GM12878 (cell line): ENCODE data around the gene SC5D. TPM values are rescaled to one million over a fixed set of nuclear protein-coding genes. Genes with fewer than 3 reads are reported as not detected.
A peak's percentile ranks its signal among the peaks of the same experiment; 100 is the strongest.

Experiments used
- ATAC-seq: fragments of 200-7000 bp; cut with Tn5 transposase; 3 replicates; pipeline ENCODE4 v1.9.1; 2020; ENCODE audit warnings: mild to moderate bottlenecking, moderate library complexity
- BruUV-seq: library from RNA; stranded (reverse); fragments of 400-500 nt; replicated peaks from 2 replicates; lab custom pipeline; 2021; lab: Mats Ljungman, UMichigan
- CTCF ChIA-PET: fragments of 300-600 bp; sonication (Branson Sonifier 250); formaldehyde crosslinking; extraction: SDS; loops from one replicate; lab custom pipeline; 2021; ENCODE audit warnings: inconsistent platforms; lab: Yijun Ruan, JAX
- POLR2A ChIA-PET: fragments of 350-600 bp; formaldehyde crosslinking; extraction: SDS; loops from one replicate; lab custom pipeline; 2021; ENCODE audit warnings: inconsistent platforms; lab: Charles Lee
- RAD21 ChIA-PET: fragments of 300-600 bp; sonication (Branson Sonifier 250); formaldehyde crosslinking; loops from one replicate; lab custom pipeline; 2023; ENCODE audit warnings: antibody characterized with exemption; ENCODE audit not compliant: unreplicated experiment; lab: Charles Lee
- SMC1A ChIA-PET: fragments of 300-600 bp; sonication (Branson Sonifier 250); formaldehyde crosslinking; loops from one replicate; lab custom pipeline; 2023; ENCODE audit not compliant: unreplicated experiment, uncharacterized antibody; lab: Charles Lee
- DNase-seq: peaks from one replicate; pipeline ENCODE4 v3.0.0-alpha.2; 2011; ENCODE audit warnings: low read depth, low spot score
- FAIRE-seq: peaks from 3 replicates; lab custom pipeline; 2011; peaks lifted over from hg19 to GRCh38; lab: Jason Lieb, UNC
- H2AFZ ChIP-seq: 2 replicates; pipeline ENCODE4 v1.6.0; 2011; ENCODE audit warnings: low read depth, low read length, control low read depth; ENCODE audit not compliant: control insufficient read depth
- H3K27ac ChIP-seq: 2 replicates; pipeline ENCODE4 v1.5.1; 2011; ENCODE audit warnings: control low read depth; ENCODE audit not compliant: control insufficient read depth, insufficient read depth
- H3K27me3 ChIP-seq, 2 experiments: replicated peaks in 1 of 2; 2 replicates each; pipeline versions ENCODE4 v1.6.0 to v1.6.1; 2011; ENCODE audit warnings: low read length in 1 of 2; ENCODE audit not compliant: control insufficient read depth in 2 of 2, insufficient read depth in 2 of 2
- H3K36me3 ChIP-seq, 2 experiments: 2 replicates each; pipeline ENCODE4 v1.5.1; 2011; ENCODE audit warnings: low read length in 1 of 2; ENCODE audit not compliant: control insufficient read depth in 2 of 2, insufficient read depth in 2 of 2
- H3K4me1 ChIP-seq: 2 replicates; pipeline ENCODE4 v1.6.1; 2011; ENCODE audit warnings: mild to moderate bottlenecking, low read length, moderate library complexity, mixed read lengths; ENCODE audit not compliant: control insufficient read depth, insufficient read depth
- H3K4me2 ChIP-seq: 2 replicates; pipeline ENCODE4 v1.6.0; 2011; ENCODE audit warnings: control low read depth; ENCODE audit not compliant: control insufficient read depth, insufficient read depth
- H3K4me3 ChIP-seq: fragments of 200-600 bp; sonication (generic); 2 replicates; pipeline ENCODE4 v1.5.1; 2016
- H3K79me2 ChIP-seq: 2 replicates; pipeline ENCODE4 v1.6.0; 2011; ENCODE audit warnings: low read length; ENCODE audit not compliant: control insufficient read depth, insufficient read depth
- H3K9ac ChIP-seq: 2 replicates; pipeline ENCODE4 v1.8.0; 2011; ENCODE audit warnings: low read length, control low read depth, mixed read lengths; ENCODE audit not compliant: control insufficient read depth, insufficient read depth
- H3K9me3 ChIP-seq: replicated peaks from 3 replicates; pipeline ENCODE4 v1.5.1; 2011; ENCODE audit warnings: mild to moderate bottlenecking, low read length; ENCODE audit not compliant: control insufficient read depth, insufficient read depth
- H4K20me1 ChIP-seq: 2 replicates; pipeline ENCODE4 v1.6.0; 2011; ENCODE audit not compliant: control insufficient read depth, insufficient read depth
- BACH1 ChIP-seq: fragments of 450-650 bp; IDR thresholded peaks from 2 replicates; pipeline ENCODE4 v1.6.1; 2017; ENCODE audit warnings: mild to moderate bottlenecking, borderline replicate concordance
- BMI1 ChIP-seq: fragments of 450-650 bp; IDR thresholded peaks from 2 replicates; pipeline ENCODE4 v1.6.1; 2016; ENCODE audit warnings: mild to moderate bottlenecking, moderate library complexity, borderline replicate concordance
- CBX3 ChIP-seq: fragments of 200-600 bp; sonication (generic); IDR thresholded peaks from 2 replicates; pipeline ENCODE4 v1.6.1; 2016; ENCODE audit warnings: low read depth, borderline replicate concordance
- EP300 ChIP-seq, 2 experiments: fragments of 150-350 bp in 1 of 2; IDR thresholded peaks; 2 replicates each; pipeline ENCODE4 v1.6.1; 2011 to 2012; ENCODE audit warnings: low read depth in 2 of 2, low read length in 2 of 2, borderline replicate concordance in 1 of 2, improper control_type of control experiment in 1 of 2, inconsistent platforms in 1 of 2; ENCODE audit not compliant: control insufficient read depth in 1 of 2
- MEF2B ChIP-seq: fragments of 450-650 bp; IDR thresholded peaks from 2 replicates; pipeline ENCODE4 v1.6.1; 2018; ENCODE audit warnings: mild to moderate bottlenecking, moderate library complexity; ENCODE audit not compliant: partially characterized antibody, poor library complexity, severe bottlenecking
- MTA3 ChIP-seq: IDR thresholded peaks from 2 replicates; pipeline ENCODE4 v1.6.1; 2012; ENCODE audit warnings: low read length, inconsistent platforms, borderline replicate concordance
- NFXL1 ChIP-seq: fragments of 450-650 bp; IDR thresholded peaks from 2 replicates; pipeline ENCODE4 v1.6.1; 2017; ENCODE audit warnings: antibody characterized with exemption, mild to moderate bottlenecking, borderline replicate concordance
- NR2C2 ChIP-seq: IDR thresholded peaks from 2 replicates; pipeline ENCODE4 v1.6.1; 2011; ENCODE audit warnings: borderline replicate concordance, low read depth; ENCODE audit not compliant: control insufficient read depth, insufficient read length
- PAX8 ChIP-seq: fragments of 450-650 bp; IDR thresholded peaks from 2 replicates; pipeline ENCODE4 v1.6.1; 2017; ENCODE audit warnings: mild to moderate bottlenecking, moderate library complexity
- POU2F2 ChIP-seq: IDR thresholded peaks from 3 replicates; pipeline ENCODE4 v1.6.1; 2011; ENCODE audit warnings: low read depth, mild to moderate bottlenecking, low read length, borderline replicate concordance
- RB1 ChIP-seq: fragments of 450-650 bp; formaldehyde crosslinking; IDR thresholded peaks from 2 replicates; pipeline ENCODE4 v1.6.1; 2017; ENCODE audit warnings: mild to moderate bottlenecking, borderline replicate concordance
- RCOR1 ChIP-seq: conservative IDR thresholded peaks from 2 replicates; pipeline ENCODE4 v1.6.1; 2012; ENCODE audit warnings: low read depth, low read length, improper control_type of control experiment
- WGBS: methylation state at CpG from one replicate; pipeline ENCODE4 v1.1.6; 2016; ENCODE audit warnings: low lambda C conversion rate; ENCODE audit not compliant: insufficient replicate concordance, insufficient coverage; ENCODE audit errors: missing lambda C conversion rate; 5-methylcytosine and 5-hydroxymethylcytosine counted together
- in situ Hi-C: fragments of 300-500 bp; cut with MboI; formaldehyde crosslinking; loops from 9 replicates; pipeline ENCODE4 v1.14.3; 2018; ENCODE audit warnings: mixed read lengths
- intact Hi-C: fragments of 100-400 bp; cut with micrococcal nuclease; formaldehyde crosslinking; loops from one replicate; pipeline ENCODE4 v1.14.2; 2022; ENCODE audit not compliant: unreplicated experiment
- polyA plus RNA-seq, 11 experiments: library from polyadenylated mRNA; depleted of rRNA in 4 of 11; unstranded in 6 of 11; stranded (reverse) in 5 of 11; fragments of >200 nt; fragmentation: Nextera tagmentation in 4 of 11; fragmentation: Illumina TruSeq in 1 of 11; extraction: Ambion mirVana in 4 of 11; extraction: Trizol in 1 of 11; gene quantifications; 1 replicate in 1 of 11; 2 replicates in 10 of 11; pipeline versions ENCODE4 v1.2.1 to v1.2.3, GENCODE V29; 2011 to 2016; ENCODE audit warnings: inconsistent platforms in 2 of 11, missing spikeins in 2 of 11, low read depth in 1 of 11
- total RNA-seq, 4 experiments: library from RNA; depleted of rRNA in 3 of 4; stranded (reverse); fragments of >200 nt in 3 of 4; fragmentation: Illumina TruSeq in 1 of 4; extraction: Trizol in 1 of 4; gene quantifications; 2 replicates each; pipeline versions ENCODE4 v1.2.1 to v1.2.3, GENCODE V29; 2013 to 2021
- TF ChIP-seq, protein P1 (sequence below): fragments of 450-650 bp; IDR thresholded peaks from 2 replicates; pipeline ENCODE4 v1.6.1; 2016; ENCODE audit warnings: mild to moderate bottlenecking
- TF ChIP-seq, protein P2 (sequence below): fragments of 450-650 bp; IDR thresholded peaks from 2 replicates; pipeline ENCODE4 v1.6.1; 2017; ENCODE audit warnings: mild to moderate bottlenecking, low read depth, inconsistent platforms; ENCODE audit not compliant: poor library complexity, severe bottlenecking

The SC5D gene
- total and polyA plus RNA-seq, 10 of the 15 experiments (the other 5 are each of a cell fraction or from before 2014, with no cell fraction given): 23.7 to 134 (median 30.8) TPM

DNA sequence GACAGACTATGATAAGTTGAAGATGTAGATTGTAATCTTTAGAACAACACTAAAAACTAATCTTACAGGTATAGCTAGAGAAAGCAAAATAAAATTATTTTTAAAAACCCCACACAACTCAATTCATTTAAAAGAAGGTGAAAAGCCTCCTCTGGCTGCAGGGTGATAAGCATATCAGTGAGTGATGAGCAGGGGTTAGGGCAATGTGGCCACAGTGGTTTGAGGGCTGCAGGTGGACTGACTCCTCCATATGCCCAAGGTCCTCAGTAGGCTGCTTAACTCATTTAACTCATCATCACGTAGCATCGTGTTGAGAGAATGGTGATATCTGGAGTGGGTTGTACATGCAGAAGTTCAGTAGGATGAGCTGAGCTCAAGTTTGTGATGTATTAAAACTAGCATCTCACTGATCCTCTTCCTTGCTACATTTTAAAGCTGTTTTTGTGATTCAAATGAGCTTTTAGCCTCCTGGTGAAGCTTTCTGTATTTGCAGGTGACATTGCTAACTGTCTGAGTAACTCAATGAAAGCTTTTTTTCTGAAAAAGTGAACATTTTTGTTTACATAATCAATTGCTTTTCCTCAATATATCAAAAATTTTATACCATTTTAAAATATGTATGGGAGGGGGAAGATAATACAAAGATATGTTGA is 37.0 kb upstream of the SC5D start:
- CTCF ChIA-PET: interaction anchor here (1.1 to 2.2 kb wide), 4 partner anchors 9 to 61 kb away, joined by 3 to 5 read pairs (median 3); no protein-coding TSS in a partner anchor
- no peak overlapping the region for H3K4me3 ChIP-seq
- no TSS peak for BruUV-seq
- no peaks in the 10 kb centered on the region; a peak in 1 of 4 replicates for H3K27me3 ChIP-seq
- SMC1A ChIA-PET: interaction anchor here (0.7 to 1.8 kb wide), 5 partner anchors 14 to 81 kb away, joined by 3 to 5 read pairs (median 3); no protein-coding TSS in a partner anchor
- POLR2A ChIA-PET: no interaction called here
- no peaks in the 10 kb centered on the region for H3K4me1 ChIP-seq
- peaks cover 2% of the 10 kb centered on the region; the same call in 2 of the 3 replicates for H3K9me3 ChIP-seq
- FAIRE-seq (peak; percentile 35), DNase-seq (no peak), ATAC-seq (no peak)
- no peak overlapping the region for H3K4me2 ChIP-seq
- 56% methylated on average over 2 of the region's 2 CpGs for WGBS
- H3K79me2 ChIP-seq: no peaks in the 10 kb centered on the region
- no peak overlapping the region for H2AFZ ChIP-seq
- H3K9ac ChIP-seq: no peak overlapping the region
- no peak overlapping the region for H3K27ac ChIP-seq
- RAD21 ChIA-PET: interaction anchor here (1.4 kb wide), 1 partner anchor 64 kb away, joined by 3 read pairs; no protein-coding TSS in a partner anchor
- intact Hi-C loops: no loop called here
- in situ Hi-C loops: no loop called here
- TF ChIP-seq, protein P1, sequence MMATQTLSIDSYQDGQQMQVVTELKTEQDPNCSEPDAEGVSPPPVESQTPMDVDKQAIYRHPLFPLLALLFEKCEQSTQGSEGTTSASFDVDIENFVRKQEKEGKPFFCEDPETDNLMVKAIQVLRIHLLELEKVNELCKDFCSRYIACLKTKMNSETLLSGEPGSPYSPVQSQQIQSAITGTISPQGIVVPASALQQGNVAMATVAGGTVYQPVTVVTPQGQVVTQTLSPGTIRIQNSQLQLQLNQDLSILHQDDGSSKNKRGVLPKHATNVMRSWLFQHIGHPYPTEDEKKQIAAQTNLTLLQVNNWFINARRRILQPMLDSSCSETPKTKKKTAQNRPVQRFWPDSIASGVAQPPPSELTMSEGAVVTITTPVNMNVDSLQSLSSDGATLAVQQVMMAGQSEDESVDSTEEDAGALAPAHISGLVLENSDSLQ: no peak
- H4K20me1 ChIP-seq: no peaks in the 10 kb centered on the region
- no peaks in the 10 kb centered on the region for H3K36me3 ChIP-seq

DNA sequence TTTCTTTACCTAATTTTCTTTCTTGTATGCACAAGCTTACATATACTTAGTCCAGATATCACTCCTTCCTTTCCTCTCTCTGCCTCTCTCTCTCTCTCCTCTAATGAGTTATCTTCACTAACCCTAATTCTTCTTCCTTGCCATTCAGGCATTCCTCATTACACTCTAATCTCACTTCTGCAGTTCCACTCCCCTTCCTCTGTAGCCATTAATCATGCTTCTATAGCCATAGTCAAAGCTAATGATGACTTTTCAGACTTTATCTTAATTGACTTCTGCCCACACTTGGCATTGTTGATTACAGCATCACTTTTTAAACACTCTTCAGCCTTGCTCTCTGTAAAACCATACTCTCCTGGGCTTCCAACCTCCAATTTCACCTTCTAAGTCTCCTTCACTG is 35.3 kb upstream of the SC5D start:
- no peak overlapping the region for H2AFZ ChIP-seq
- no peak for ATAC-seq
- no peaks in the 10 kb centered on the region for H4K20me1 ChIP-seq
- H3K36me3 ChIP-seq: no peaks in the 10 kb centered on the region
- H3K79me2 ChIP-seq: no peaks in the 10 kb centered on the region
- H3K27ac ChIP-seq: no peak overlapping the region
- intact Hi-C loops: no loop called here
- CTCF ChIA-PET: no interaction called here
- DNase-seq: no peak
- H3K27me3 ChIP-seq: no peaks in the 10 kb centered on the region; a peak in 1 of 4 replicates
- H3K4me2 ChIP-seq: no peak overlapping the region
- SMC1A ChIA-PET: interaction anchor here (1.6 kb wide), 1 partner anchor 9 kb away, joined by 3 read pairs; no protein-coding TSS in a partner anchor
- POLR2A ChIA-PET: no interaction called here
- FAIRE-seq: no peak
- BruUV-seq: no TSS peak
- H3K4me1 ChIP-seq: no peaks in the 10 kb centered on the region
- no peak overlapping the region for H3K4me3 ChIP-seq
- H3K9ac ChIP-seq: no peak overlapping the region
- RAD21 ChIA-PET: no interaction called here
- peaks cover 2% of the 10 kb centered on the region; the same call in 2 of the 3 replicates for H3K9me3 ChIP-seq
- in situ Hi-C loops: no loop called here
- TF ChIP-seq CBX3 (no peak), BMI1 (no peak), EP300 (IDR thresholded peaks at IDR 0.05; ENCODE audit: borderline replicate concordance in 1 of 2, control insufficient read depth in 1 of 2, low read depth in 2 of 2, low read length in 2 of 2) (no peak), NFXL1 (no peak), NR2C2 (no peak), POU2F2 (no peak), RCOR1 (no peak), PAX8 (no peak), RB1 (no peak), MEF2B (no peak), BACH1 (no peak), MTA3 (no peak)
- TF ChIP-seq, protein P2, sequence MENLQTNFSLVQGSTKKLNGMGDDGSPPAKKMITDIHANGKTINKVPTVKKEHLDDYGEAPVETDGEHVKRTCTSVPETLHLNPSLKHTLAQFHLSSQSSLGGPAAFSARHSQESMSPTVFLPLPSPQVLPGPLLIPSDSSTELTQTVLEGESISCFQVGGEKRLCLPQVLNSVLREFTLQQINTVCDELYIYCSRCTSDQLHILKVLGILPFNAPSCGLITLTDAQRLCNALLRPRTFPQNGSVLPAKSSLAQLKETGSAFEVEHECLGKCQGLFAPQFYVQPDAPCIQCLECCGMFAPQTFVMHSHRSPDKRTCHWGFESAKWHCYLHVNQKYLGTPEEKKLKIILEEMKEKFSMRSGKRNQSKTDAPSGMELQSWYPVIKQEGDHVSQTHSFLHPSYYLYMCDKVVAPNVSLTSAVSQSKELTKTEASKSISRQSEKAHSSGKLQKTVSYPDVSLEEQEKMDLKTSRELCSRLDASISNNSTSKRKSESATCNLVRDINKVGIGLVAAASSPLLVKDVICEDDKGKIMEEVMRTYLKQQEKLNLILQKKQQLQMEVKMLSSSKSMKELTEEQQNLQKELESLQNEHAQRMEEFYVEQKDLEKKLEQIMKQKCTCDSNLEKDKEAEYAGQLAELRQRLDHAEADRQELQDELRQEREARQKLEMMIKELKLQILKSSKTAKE: no peak
